ENCODE results near the gene STAT4. TPM values are rescaled to one million over a fixed set of nuclear protein-coding genes. Genes with fewer than 3 reads are reported as not detected.
A peak's percentile ranks its signal among the peaks of the same experiment; 100 is the strongest.

STAT4 gene
- total RNA-seq, 4 donors from 2014 or later = 0.31 to 1.0 (median 0.73) TPM; not detected in 1

- DNase-seq (peak; percentile 24 to 55), ATAC-seq (peak; percentile 45 to 76)
- H3K9me3 ChIP-seq = no peaks in the 10 kb centered on the region
- in situ Hi-C loops (cut with MboI; ENCODE audit: low sequenced_read_pairs in 4 of 4) = loop anchor here in 3 of 4 donors (25.0 kb wide), 2 partner anchors 134 to 666 kb away; partner anchors contain the start of genes NABP1 (in 2 of the 3) and GLS (in 1 of the 3)
- H3K4me3 ChIP-seq = peak overlapping the region; percentile 71 to 78 (median 75)
- intact Hi-C loops (cut with DNase I; ENCODE audit: low total_unique reads) = loop anchor here (1.0 to 2.0 kb wide), 3 partner anchors 9 to 657 kb away; partner anchors contain the start of genes GLS and NABP1
- peaks cover 7 to 13% of the 10 kb centered on the region in 2 donors for H3K4me1 ChIP-seq
- no peaks in the 10 kb centered on the region for H3K27me3 ChIP-seq
- no peaks in the 10 kb centered on the region for H3K36me3 ChIP-seq
- TF ChIP-seq CTCF (IDR thresholded peaks at IDR 0.05 in 4 of 5, conservative IDR thresholded peaks at IDR 0.05 in 1 of 5) (no peak), POLR2A (IDR thresholded peaks at IDR 0.05) (no peak)
- peak overlapping the region; percentile 84 to 90 (median 86) for H3K27ac ChIP-seq
Measured at GRCh38 chr2:191020742-191021381, 129.9 kb downstream of the STAT4 start.

- Histone ChIP-seq H3K4me3 (peak overlapping the region; percentile 71 to 78 (median 75)), H3K27ac (peak overlapping the region; percentile 84 to 90 (median 86)), H3K9me3 (no peaks in the 10 kb centered on the region), H3K4me1 (peaks cover 7 to 13% of the 10 kb centered on the region in 2 donors), H3K27me3 (no peaks in the 10 kb centered on the region), H3K36me3 (no peaks in the 10 kb centered on the region)
- TF ChIP-seq POLR2A (IDR thresholded peaks at IDR 0.05) (peak; percentile 74 to 84), CTCF (IDR thresholded peaks at IDR 0.05 in 4 of 5, conservative IDR thresholded peaks at IDR 0.05 in 1 of 5) (peak in 4 of 5 experiments; percentile 14 to 51 (median 36))
- DNase-seq (peak; percentile 86 to 93), ATAC-seq (peak; percentile 99 to 100)
- in situ Hi-C loops (cut with MboI; ENCODE audit: low sequenced_read_pairs in 4 of 4) = loop anchor here in 3 of 4 donors (25.0 kb wide), 2 partner anchors 133 to 667 kb away; partner anchors contain the start of genes NABP1 (in 2 of the 3) and GLS (in 1 of the 3)
- intact Hi-C loops (cut with DNase I; ENCODE audit: low total_unique reads) = loop anchor here (1.0 to 2.0 kb wide), 3 partner anchors 8 to 658 kb away; partner anchors contain the start of genes GLS and NABP1
Measured at GRCh38 chr2:191020221-191020741, 130.5 kb downstream of the STAT4 start.

GRCh38 chr2:191019376-191019775 is 131.4 kb downstream of the STAT4 start:
- no peak overlapping the region for H3K4me3 ChIP-seq
- no peaks in the 10 kb centered on the region for H3K36me3 ChIP-seq
- peak overlapping the region in 1 of 4 donors; percentile 87 for H3K27ac ChIP-seq
- in situ Hi-C loops (cut with MboI; ENCODE audit: low sequenced_read_pairs in 4 of 4) = loop anchor here in 3 of 4 donors (10.0 to 25.0 kb wide), 3 partner anchors 132 to 668 kb away; partner anchors contain the start of genes NABP1 (in 2 of the 3) and GLS (in 1 of the 3)
- ATAC-seq (no peak), DNase-seq (no peak)
- no peak for TF ChIP-seq POLR2A (IDR thresholded peaks at IDR 0.05)
- TF ChIP-seq CTCF (IDR thresholded peaks at IDR 0.05 in 4 of 5, conservative IDR thresholded peaks at IDR 0.05 in 1 of 5) = no peak
- H3K27me3 ChIP-seq = no peaks in the 10 kb centered on the region
- no peaks in the 10 kb centered on the region for H3K9me3 ChIP-seq
- intact Hi-C loops (cut with DNase I; ENCODE audit: low total_unique reads) = loop anchor here (10.0 kb wide), 3 partner anchors 365 to 1355 kb away; partner anchors contain the start of genes ASNSD1 and NEMP2
- peaks cover 13% of the 10 kb centered on the region in 2 donors for H3K4me1 ChIP-seq

- intact Hi-C loops (cut with DNase I; ENCODE audit: low total_unique reads) = loop anchor here (10.0 kb wide), 3 partner anchors 364 to 1354 kb away; partner anchors contain the start of genes ASNSD1 and NEMP2
Measured at GRCh38 chr2:191018643-191019119, 132.1 kb downstream of the STAT4 start.

More at GRCh38 chr2:191018643-191019119, 132.1 kb downstream of the STAT4 start:
- H3K4me3 ChIP-seq = no peak overlapping the region
- H3K4me1 ChIP-seq = peaks cover 13% of the 10 kb centered on the region in 2 donors
- no peak for ATAC-seq
- no peak for DNase-seq
- in situ Hi-C loops (cut with MboI; ENCODE audit: low sequenced_read_pairs in 4 of 4) = loop anchor here in 3 of 4 donors (10.0 to 25.0 kb wide), 3 partner anchors 131 to 669 kb away; partner anchors contain the start of genes NABP1 (in 2 of the 3) and GLS (in 1 of the 3)
- no peaks in the 10 kb centered on the region for H3K36me3 ChIP-seq
- no peaks in the 10 kb centered on the region for H3K27me3 ChIP-seq
- no peaks in the 10 kb centered on the region for H3K9me3 ChIP-seq
- no peak for TF ChIP-seq CTCF (IDR thresholded peaks at IDR 0.05 in 4 of 5, conservative IDR thresholded peaks at IDR 0.05 in 1 of 5)
- TF ChIP-seq POLR2A (IDR thresholded peaks at IDR 0.05) = no peak
- no peak overlapping the region for H3K27ac ChIP-seq

All from gastrocnemius medialis (tissue), 4 donors.